ENCODE results near the gene FRS3. TPM values are rescaled to one million over a fixed set of nuclear protein-coding genes. Genes with fewer than 3 reads are reported as not detected.
A peak's percentile ranks its signal among the peaks of the same experiment; 100 is the strongest.

FRS3 gene
- total and polyA plus RNA-seq, 2 of the 13 experiments (the other 11 are each of a cell fraction or from before 2014, with no cell fraction given), result 3.0 to 7.4 TPM

DNA sequence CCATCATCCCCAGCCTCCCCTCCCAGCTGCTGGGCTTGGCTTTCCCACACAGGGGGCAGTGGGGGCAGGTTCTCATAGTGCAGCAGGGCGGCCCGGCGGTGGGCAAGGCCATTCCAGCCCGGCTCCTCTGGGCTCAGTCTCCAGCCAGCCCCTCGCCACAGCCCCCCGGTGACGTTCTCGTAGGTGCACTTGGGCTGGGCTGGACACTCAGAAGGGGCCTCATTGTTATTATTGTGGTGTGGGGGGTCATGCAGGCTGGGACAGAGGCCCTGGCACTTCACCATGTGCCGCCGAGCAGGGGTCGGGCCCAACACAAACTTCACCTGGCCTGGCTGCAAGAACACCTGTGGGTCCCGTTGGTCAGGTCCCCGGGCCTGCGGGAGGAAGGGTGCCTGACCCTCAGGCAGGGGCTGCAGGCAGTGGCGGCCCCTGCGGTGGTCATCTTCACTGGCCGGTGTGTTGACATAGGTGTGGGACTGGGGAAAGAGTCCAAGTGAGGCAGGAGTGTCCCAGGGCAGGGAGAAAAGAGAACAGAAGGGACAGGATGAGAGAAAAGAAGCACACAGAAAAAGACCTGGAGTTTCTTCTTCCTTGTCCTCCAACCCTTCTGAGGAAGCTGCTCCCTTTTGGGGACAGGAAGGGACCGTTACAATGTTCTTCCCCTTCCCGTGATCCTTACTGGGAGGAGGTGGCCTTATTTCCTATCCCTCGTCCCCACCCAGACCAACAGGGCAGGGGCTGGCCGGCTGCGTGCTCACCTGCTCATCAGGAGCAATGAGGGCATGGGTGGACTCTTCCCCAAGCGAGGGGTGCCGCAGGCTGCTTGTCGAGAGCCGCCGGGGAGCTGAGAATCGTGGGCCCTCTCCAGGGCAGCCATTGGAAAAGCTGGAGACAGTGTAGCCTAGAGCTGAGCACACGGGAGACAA lies 8.4 kb downstream of the FRS3 start:
- peaks cover 45% of the 10 kb centered on the region for H3K4me1 ChIP-seq (ENCODE audit: insufficient read depth, low read length)
- ChIA-PET CTCF (ENCODE audit: low intra/inter-chr PET ratio, low total read pairs) (no interaction called here), POLR2A (interaction anchor here (1.5 to 1.6 kb wide), 2 partner anchors 30 to 32 kb away, joined by 4 to 5 read pairs; no protein-coding TSS in a partner anchor)
- ATAC-seq (no peak), DNase-seq (ENCODE audit: low spot score) (no peak), FAIRE-seq (no peak)
- no peak overlapping the region for H3K27ac ChIP-seq (ENCODE audit: extremely low read length, insufficient read depth, low read length)
- no peak overlapping the region for H3K9ac ChIP-seq (ENCODE audit: insufficient read depth, low read depth, low read length)
- in situ Hi-C loops (cut with HindIII; ENCODE audit: extremely low pct_ligation_motif_present, low pct_unique_long_range_greater_than_20kb), result no loop called here
- H3K4me3 ChIP-seq (replicated peaks in 1 of 3; ENCODE audit: insufficient read depth in 1 of 3, low read depth in 2 of 3, low read length in 3 of 3), result no peak overlapping the region
- no TSS peak for BruUV-seq (replicated peaks)
- no peak overlapping the region for H2AFZ ChIP-seq (ENCODE audit: low read length)
- H3K36me3 ChIP-seq (replicated peaks in 1 of 2; ENCODE audit: control insufficient read depth in 1 of 2, insufficient read depth in 2 of 2, low read length in 2 of 2), result peaks cover 22 to 44% of the 10 kb centered on the region in 2 experiments
- no peaks in the 10 kb centered on the region for H3K27me3 ChIP-seq (ENCODE audit: control insufficient read depth in 1 of 2, insufficient read depth in 2 of 2, low read length in 2 of 2)
- no peaks in the 10 kb centered on the region for H3K9me3 ChIP-seq (ENCODE audit: low read length)
- TF ChIP-seq, protein P1, sequence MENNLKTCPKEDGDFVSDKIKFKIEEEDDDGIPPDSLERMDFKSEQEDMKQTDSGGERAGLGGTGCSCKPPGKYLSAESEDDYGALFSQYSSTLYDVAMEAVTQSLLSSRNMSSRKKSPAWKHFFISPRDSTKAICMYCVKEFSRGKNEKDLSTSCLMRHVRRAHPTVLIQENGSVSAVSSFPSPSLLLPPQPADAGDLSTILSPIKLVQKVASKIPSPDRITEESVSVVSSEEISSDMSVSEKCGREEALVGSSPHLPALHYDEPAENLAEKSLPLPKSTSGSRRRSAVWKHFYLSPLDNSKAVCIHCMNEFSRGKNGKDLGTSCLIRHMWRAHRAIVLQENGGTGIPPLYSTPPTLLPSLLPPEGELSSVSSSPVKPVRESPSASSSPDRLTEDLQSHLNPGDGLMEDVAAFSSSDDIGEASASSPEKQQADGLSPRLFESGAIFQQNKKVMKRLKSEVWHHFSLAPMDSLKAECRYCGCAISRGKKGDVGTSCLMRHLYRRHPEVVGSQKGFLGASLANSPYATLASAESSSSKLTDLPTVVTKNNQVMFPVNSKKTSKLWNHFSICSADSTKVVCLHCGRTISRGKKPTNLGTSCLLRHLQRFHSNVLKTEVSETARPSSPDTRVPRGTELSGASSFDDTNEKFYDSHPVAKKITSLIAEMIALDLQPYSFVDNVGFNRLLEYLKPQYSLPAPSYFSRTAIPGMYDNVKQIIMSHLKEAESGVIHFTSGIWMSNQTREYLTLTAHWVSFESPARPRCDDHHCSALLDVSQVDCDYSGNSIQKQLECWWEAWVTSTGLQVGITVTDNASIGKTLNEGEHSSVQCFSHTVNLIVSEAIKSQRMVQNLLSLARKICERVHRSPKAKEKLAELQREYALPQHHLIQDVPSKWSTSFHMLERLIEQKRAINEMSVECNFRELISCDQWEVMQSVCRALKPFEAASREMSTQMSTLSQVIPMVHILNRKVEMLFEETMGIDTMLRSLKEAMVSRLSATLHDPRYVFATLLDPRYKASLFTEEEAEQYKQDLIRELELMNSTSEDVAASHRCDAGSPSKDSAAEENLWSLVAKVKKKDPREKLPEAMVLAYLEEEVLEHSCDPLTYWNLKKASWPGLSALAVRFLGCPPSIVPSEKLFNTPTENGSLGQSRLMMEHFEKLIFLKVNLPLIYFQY (CRISPR knock-in tag; IDR thresholded peaks at IDR 0.05; ENCODE audit: borderline replicate concordance), result no peak
- 0 out of 2 replicates have a peak, but pooled peaks have one; percentile 34 for TF ChIP-seq RBFOX2 (IDR thresholded peaks at IDR 0.05; ENCODE audit: low read depth, low read length)
- H3K4me2 ChIP-seq (ENCODE audit: low read depth, low read length), result no peak overlapping the region
- H4K20me1 ChIP-seq (ENCODE audit: insufficient read depth, low read length), result no peaks in the 10 kb centered on the region
- 94% methylated on average over 19 of the region's 29 CpGs for WGBS (ENCODE audit: low lambda C conversion rate)
- intact Hi-C loops (cut with micrococcal nuclease; ENCODE audit: unreplicated experiment), result no loop called here
- H3K79me2 ChIP-seq (ENCODE audit: insufficient read depth, low read length), result no peaks in the 10 kb centered on the region
